Immature natural killer cell (primary cell): ENCODE results near the gene ATP6V0A1. TPM values are rescaled to one million over a fixed set of nuclear protein-coding genes. Genes with fewer than 3 reads are reported as not detected.
"Not testable (repeated sequence)": the region's sequence is repeated elsewhere in the genome, so short reads cannot be mapped to it uniquely, and the experiment has no call there.

Experiments used
- DNase-seq, 3 donors: peaks; one replicate each; pipeline ENCODE4 v3.0.0; 2022; ENCODE audit warnings: mixed read lengths in 1 of 3
- H3K27ac Mint-ChIP-seq, 6 donors: one replicate each; pipeline ENCODE4 v1.8.0; 2020; ENCODE audit warnings: mixed read lengths in 6 of 6, mild to moderate bottlenecking in 5 of 6, inconsistent platforms in 4 of 6, moderate library complexity in 3 of 6
- H3K27me3 Mint-ChIP-seq, 3 donors: one replicate each; pipeline ENCODE4 v1.8.0; 2020 to 2021; ENCODE audit warnings: low read depth in 3 of 3, mild to moderate bottlenecking in 3 of 3, mixed read lengths in 3 of 3, moderate library complexity in 3 of 3, inconsistent platforms in 1 of 3
- H3K36me3 Mint-ChIP-seq, 3 donors: one replicate each; pipeline ENCODE4 v1.8.0; 2020; ENCODE audit warnings: mixed read lengths in 3 of 3, inconsistent platforms in 2 of 3, mild to moderate bottlenecking in 2 of 3
- H3K4me1 Mint-ChIP-seq, 2 donors: one replicate each; pipeline ENCODE4 v1.8.0; 2020; ENCODE audit warnings: inconsistent platforms in 2 of 2, mild to moderate bottlenecking in 2 of 2, mixed read lengths in 2 of 2, moderate library complexity in 1 of 2
- H3K4me3 Mint-ChIP-seq, 5 donors: one replicate each; pipeline ENCODE4 v1.8.0; 2020; ENCODE audit warnings: mild to moderate bottlenecking in 5 of 5, mixed read lengths in 5 of 5, inconsistent platforms in 3 of 5, moderate library complexity in 3 of 5
- H3K9me3 Mint-ChIP-seq, 6 donors: one replicate each; pipeline ENCODE4 v1.8.0; 2020; ENCODE audit warnings: mild to moderate bottlenecking in 6 of 6, mixed read lengths in 6 of 6, inconsistent platforms in 4 of 6, moderate library complexity in 3 of 6
- polyA plus RNA-seq, 3 donors: library from polyadenylated mRNA; unstranded; fragments of 300-500 nt; fragmentation: Illumina TruSeq; gene quantifications; one replicate each; pipeline ENCODE4 v1.2.3, GENCODE V29; 2021

Gene ATP6V0A1
- polyA plus RNA-seq, 3 donors from 2014 or later: 0.76 to 4.2 (median 1.4) TPM

DNA sequence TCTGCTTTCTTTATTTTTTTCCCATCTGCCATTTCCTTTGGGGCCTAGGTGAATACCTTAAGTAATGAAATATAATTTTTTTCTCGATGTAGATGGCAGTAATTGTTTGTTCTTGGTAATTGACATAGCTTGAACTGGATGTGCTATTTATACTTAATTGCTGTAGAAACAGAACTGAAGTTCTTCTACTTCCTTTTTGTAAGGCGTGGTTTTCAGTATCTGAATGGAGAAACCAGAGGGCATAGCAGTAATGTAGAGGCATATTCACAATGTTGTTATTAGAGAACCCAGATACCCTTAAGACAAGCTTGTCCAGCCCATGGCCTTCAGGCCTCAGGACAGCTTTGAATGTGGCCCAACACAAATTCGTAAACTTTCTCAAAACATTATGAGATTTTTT is 16.4 kb downstream of the ATP6V0A1 start:
- no peak overlapping the region for H3K27ac Mint-ChIP-seq
- H3K36me3 Mint-ChIP-seq: peaks cover 0 to 6% (median 0%) of the 10 kb centered on the region in 3 donors

DNA sequence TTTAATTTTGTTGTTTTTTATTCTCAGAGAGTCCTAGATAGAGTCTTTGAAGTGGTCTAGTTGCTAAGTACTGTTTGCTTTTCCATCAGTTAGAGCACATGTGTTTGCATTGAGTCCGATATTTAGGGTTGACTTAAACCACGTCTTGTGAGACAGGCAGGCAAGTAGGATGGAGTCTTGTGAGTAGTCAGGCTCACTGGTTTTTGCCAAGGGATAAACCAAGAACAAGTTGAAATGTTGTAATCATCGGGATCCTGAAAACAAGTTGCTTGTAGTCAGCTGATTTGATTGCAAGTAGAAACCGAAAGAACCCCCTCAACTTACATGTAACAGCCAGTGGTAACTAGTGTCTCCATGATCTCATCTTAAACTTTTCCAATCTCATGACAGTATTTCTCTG is 17.2 kb downstream of the ATP6V0A1 start:
- DNase-seq: no peak
- Mint-ChIP-seq H3K27me3 (peaks cover 10 to 17% (median 10%) of the 10 kb centered on the region in 3 donors), H3K27ac (no peak overlapping the region), H3K4me1 (no peaks in the 10 kb centered on the region), H3K9me3 (no peaks in the 10 kb centered on the region), H3K36me3 (peaks cover 0 to 8% (median 0%) of the 10 kb centered on the region in 3 donors), H3K4me3 (no peak overlapping the region)

More for the DNA sequence above, 16.4 kb downstream of the ATP6V0A1 start:
- Mint-ChIP-seq H3K27me3 (peaks cover 6 to 14% (median 10%) of the 10 kb centered on the region in 3 donors), H3K9me3 (no peaks in the 10 kb centered on the region), H3K4me3 (no peak overlapping the region), H3K4me1 (no peaks in the 10 kb centered on the region)
- no peak for DNase-seq

DNA sequence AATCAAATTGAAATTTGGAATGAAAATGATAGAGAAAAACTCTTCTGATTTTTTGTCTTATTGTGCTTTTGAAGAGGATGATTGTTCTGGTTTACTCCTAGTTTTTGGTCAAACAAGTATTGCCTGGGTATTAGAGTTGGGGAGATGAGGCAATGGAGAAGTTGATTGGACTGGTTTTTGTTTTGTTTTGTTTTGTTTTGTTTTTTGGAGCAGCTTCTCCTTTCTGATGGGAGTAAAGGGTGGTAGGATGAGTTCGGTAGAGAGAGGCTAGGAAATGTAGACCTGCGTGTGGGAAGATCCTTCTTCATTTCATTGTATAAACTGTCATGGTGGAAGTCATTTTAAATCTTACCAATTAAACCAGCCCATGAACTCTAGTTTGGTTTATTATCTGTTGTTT is 17.7 kb downstream of the ATP6V0A1 start:
- Mint-ChIP-seq H3K9me3 (no peaks in the 10 kb centered on the region), H3K4me3 (no peak overlapping the region), H3K27me3 (peaks cover 10 to 17% (median 10%) of the 10 kb centered on the region in 3 donors), H3K36me3 (peaks cover 0 to 8% (median 0%) of the 10 kb centered on the region in 3 donors), H3K27ac (no peak overlapping the region), H3K4me1 (no peaks in the 10 kb centered on the region)
- no peak for DNase-seq

DNA sequence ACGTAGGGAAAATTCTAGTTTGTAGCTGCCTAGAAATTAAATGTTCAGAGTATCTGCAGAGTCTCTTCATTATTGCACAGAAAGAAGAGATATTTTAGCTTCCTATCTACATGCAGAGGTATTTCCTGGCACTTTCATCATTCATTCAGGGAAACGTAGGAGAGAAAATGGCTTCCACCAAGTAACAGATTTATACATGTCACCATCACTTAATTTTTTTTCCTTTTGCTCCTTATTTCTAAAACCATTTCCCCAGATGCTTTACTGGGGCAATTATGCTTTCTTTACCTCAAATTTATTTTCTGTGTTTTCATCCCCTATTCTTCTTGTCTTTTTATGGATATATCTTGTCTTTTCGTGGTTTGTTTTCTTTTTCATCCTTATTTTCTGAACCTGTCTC is 18.5 kb downstream of the ATP6V0A1 start:
- no peak for DNase-seq
- Mint-ChIP-seq H3K4me1 (no peaks in the 10 kb centered on the region), H3K9me3 (no peaks in the 10 kb centered on the region), H3K4me3 (no peak overlapping the region), H3K36me3 (peaks cover 0 to 8% (median 0%) of the 10 kb centered on the region in 3 donors), H3K27ac (no peak overlapping the region), H3K27me3 (peaks cover 10 to 17% (median 10%) of the 10 kb centered on the region in 3 donors)

DNA sequence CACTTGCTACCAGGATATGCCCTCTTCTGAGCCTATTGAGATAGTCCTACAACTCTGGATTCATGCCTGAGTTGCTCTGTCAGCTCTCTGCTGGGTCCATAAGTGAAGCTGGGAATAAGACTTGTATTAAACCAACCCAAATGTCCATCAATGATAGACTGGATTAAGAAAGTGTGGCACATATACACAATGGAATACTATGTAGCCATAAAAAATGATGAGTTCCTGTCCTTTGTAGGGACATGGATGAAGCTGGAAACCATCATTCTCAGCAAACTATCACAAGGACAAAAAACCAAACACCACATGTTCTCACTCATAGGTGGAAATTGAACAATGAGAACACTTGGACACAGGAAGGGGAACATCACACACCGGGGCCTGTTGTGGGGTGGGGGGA is 19.1 kb downstream of the ATP6V0A1 start:
- H3K4me1 Mint-ChIP-seq, H3K9me3 Mint-ChIP-seq, H3K36me3 Mint-ChIP-seq, H3K27ac Mint-ChIP-seq, H3K4me3 Mint-ChIP-seq, DNase-seq: not testable (repeated sequence)
- H3K27me3 Mint-ChIP-seq: peaks cover 10 to 17% (median 12%) of the 10 kb centered on the region in 3 donors

DNA sequence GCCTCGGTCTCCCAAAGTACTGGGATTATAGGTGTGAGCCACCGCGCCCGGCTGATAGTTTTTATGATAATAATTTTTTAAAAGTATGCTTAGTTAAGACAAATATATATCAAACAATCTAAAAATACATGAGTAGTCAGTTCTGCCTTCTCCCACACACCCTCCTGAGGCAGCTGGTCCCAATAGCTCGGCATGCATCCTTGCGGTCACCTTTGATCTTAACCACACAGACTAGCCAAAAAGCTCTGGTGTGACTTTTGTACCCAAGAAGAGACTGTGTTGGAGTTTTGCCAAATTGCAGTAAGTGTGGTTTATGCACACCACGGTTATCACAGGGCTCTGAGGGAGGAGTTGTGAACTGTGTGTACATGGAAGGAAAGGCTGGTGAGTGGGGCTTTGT is 25.6 kb downstream of the ATP6V0A1 start:
- H3K36me3 Mint-ChIP-seq: peaks cover 0 to 8% (median 0%) of the 10 kb centered on the region in 3 donors
- H3K27ac Mint-ChIP-seq: peak overlapping the region; percentile 9 to 79 (median 62)
- peak overlapping the region; percentile 55 to 81 (median 77) for H3K4me3 Mint-ChIP-seq
- DNase-seq: peak; percentile 91 to 93 (median 93)
- peaks cover 18 to 34% (median 32%) of the 10 kb centered on the region in 3 donors for H3K27me3 Mint-ChIP-seq
- H3K9me3 Mint-ChIP-seq: peaks cover 0 to 3% (median 0%) of the 10 kb centered on the region in 6 donors
- peaks cover 22 to 24% of the 10 kb centered on the region in 2 donors for H3K4me1 Mint-ChIP-seq

DNA sequence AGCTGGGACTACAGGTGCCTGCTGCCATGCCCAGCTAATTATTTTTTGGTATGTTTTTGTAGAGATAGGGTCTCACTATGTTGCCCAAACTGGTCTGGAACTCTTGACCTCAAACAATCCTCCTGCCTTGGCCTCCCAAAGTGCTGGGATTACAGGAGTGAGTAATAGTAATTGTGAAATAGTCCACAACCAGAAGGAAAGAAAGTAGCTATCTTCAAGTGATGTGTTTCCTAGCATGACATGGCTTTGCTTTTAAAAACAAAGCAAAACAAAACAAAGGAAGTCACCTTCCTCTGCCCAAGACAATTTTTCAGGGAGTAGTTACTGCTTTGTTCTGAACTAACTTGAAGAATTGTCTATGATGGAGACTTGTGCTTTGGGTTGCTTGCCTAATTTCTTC is 27.0 kb downstream of the ATP6V0A1 start:
- peaks cover 0 to 3% (median 0%) of the 10 kb centered on the region in 6 donors for H3K9me3 Mint-ChIP-seq
- peak overlapping the region in 1 of 5 donors; percentile 27 for H3K4me3 Mint-ChIP-seq

DNA sequence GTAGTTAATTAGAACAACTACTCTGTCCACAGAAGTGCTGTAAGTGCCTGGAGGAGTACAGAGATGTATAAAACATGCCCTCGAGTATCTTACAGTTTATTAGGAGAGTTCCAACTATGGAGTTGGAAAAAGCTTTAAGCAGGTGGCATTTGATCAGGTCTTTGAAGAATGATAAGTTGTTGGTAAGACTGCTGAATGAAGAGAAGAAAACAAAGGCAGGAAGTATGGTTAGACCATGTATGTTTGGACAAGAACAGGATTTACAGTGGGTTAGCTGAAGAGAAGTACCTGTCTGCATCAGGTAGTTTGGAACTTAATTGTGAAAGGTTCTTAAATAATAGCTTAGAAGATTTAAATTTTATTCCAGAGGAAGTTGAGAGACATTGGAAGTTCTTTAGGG is 29.4 kb downstream of the ATP6V0A1 start:
- H3K36me3 Mint-ChIP-seq: peaks cover 0 to 10% (median 0%) of the 10 kb centered on the region in 3 donors
- peaks cover 22 to 24% of the 10 kb centered on the region in 2 donors for H3K4me1 Mint-ChIP-seq
- no peak overlapping the region for H3K27ac Mint-ChIP-seq
- DNase-seq: no peak
- H3K27me3 Mint-ChIP-seq: peaks cover 25 to 39% (median 33%) of the 10 kb centered on the region in 3 donors
- peaks cover 0 to 3% (median 0%) of the 10 kb centered on the region in 6 donors for H3K9me3 Mint-ChIP-seq
- peak overlapping the region in 1 of 5 donors; percentile 0 for H3K4me3 Mint-ChIP-seq

More for the DNA sequence above, 27.0 kb downstream of the ATP6V0A1 start:
- DNase-seq: no peak
- Mint-ChIP-seq H3K27ac (no peak overlapping the region), H3K4me1 (peaks cover 22 to 24% of the 10 kb centered on the region in 2 donors), H3K27me3 (peaks cover 22 to 34% (median 29%) of the 10 kb centered on the region in 3 donors), H3K36me3 (peaks cover 0 to 10% (median 0%) of the 10 kb centered on the region in 3 donors)

DNA sequence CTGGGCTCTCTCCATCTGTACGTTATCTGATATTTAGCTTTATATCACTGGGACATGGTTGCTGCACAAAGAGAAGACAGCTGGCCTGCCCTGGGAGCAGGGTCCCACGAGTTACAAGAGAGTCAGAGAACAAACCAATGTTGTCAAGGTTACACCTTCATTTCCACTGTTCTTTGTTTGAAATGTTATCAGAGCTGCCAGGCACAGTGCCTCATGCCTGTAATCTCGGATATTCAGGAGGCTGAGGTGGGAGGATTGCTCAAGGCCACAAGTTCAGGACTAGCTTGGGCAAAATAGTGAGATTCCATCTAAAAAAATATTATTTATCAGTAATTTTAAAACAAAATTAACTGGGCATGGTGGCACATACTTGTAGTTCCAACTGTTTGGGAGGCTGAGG is 34.6 kb downstream of the ATP6V0A1 start:
- no peaks in the 10 kb centered on the region for H3K9me3 Mint-ChIP-seq
- peaks cover 20 to 39% (median 28%) of the 10 kb centered on the region in 3 donors for H3K27me3 Mint-ChIP-seq
- no peak overlapping the region for H3K27ac Mint-ChIP-seq
- peaks cover 0 to 6% (median 0%) of the 10 kb centered on the region in 3 donors for H3K36me3 Mint-ChIP-seq
- peaks cover 20 to 23% of the 10 kb centered on the region in 2 donors for H3K4me1 Mint-ChIP-seq
- no peak overlapping the region for H3K4me3 Mint-ChIP-seq
- no peak for DNase-seq

DNA sequence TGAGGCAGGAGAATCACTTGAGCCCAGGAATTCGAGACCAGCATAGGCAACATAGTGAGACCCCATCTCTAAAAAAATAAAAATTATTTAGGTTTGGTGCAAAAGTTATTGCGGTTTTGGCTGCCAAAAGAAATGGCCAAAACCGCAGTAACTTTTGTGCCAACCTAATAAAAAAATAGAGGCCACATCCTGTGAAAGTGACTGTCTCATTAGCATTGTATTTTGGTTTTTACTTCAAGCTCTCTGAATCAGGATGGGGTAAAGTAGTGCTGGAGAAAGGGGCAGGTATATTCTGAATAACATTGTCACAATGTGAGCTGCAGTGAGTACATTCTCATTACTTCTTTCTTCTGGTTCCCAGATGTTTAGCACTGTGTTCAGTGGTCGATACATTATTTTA is 36.0 kb downstream of the ATP6V0A1 start:
- peak; percentile 28 to 53 (median 40) for DNase-seq
- H3K4me1 Mint-ChIP-seq: peaks cover 19 to 23% of the 10 kb centered on the region in 2 donors
- H3K9me3 Mint-ChIP-seq: no peaks in the 10 kb centered on the region
- no peak overlapping the region for H3K27ac Mint-ChIP-seq
- peaks cover 20 to 34% (median 22%) of the 10 kb centered on the region in 3 donors for H3K27me3 Mint-ChIP-seq
- H3K36me3 Mint-ChIP-seq: peaks cover 0 to 3% (median 0%) of the 10 kb centered on the region in 3 donors
- peak overlapping the region in 4 of 5 donors; percentile 11 to 57 (median 30) for H3K4me3 Mint-ChIP-seq

DNA sequence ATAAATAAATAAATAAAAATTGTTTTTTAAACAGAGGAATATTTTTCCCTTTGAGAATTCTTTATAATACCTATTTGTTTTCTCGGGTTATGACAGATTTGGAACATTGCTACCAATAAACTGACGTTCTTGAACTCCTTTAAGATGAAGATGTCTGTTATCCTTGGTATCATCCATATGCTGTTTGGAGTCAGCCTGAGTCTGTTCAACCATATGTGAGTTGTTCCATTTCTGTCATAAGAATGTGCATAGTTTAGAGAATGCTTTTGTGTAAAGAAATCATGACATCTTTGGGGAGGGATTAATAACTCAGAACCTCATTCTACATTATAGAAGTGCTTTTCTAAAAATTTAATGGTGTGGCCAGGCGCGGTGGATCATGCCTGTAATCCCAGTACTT is 40.1 kb downstream of the ATP6V0A1 start:
- Mint-ChIP-seq H3K4me1 (peaks cover 19 to 23% of the 10 kb centered on the region in 2 donors), H3K9me3 (no peaks in the 10 kb centered on the region), H3K4me3 (no peak overlapping the region), H3K27ac (no peak overlapping the region), H3K27me3 (peaks cover 12 to 22% (median 16%) of the 10 kb centered on the region in 3 donors), H3K36me3 (peaks cover 0 to 7% (median 0%) of the 10 kb centered on the region in 3 donors)
- no peak for DNase-seq

DNA sequence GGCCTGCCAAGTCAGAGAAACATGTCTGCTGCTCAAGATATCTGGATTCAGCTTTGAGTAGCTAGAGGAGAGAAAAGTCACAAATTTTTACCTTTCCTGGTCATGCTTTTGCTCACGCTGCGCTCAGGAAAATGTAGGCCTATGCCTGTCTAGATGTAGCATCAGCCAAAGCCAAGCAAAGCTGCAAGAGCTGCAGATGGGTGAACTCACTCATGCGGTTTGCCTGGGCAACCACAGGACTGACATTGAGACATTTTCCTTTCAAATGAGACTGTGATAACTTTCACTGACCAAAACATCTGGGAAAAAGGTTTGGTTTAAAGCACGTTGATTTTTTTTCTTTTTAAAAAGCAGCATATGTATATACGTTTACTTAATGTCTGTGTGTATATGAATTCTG is 43.4 kb downstream of the ATP6V0A1 start:
- H3K27me3 Mint-ChIP-seq: peaks cover 4 to 7% (median 6%) of the 10 kb centered on the region in 3 donors
- H3K9me3 Mint-ChIP-seq: no peaks in the 10 kb centered on the region
- peaks cover 0 to 7% (median 0%) of the 10 kb centered on the region in 3 donors for H3K36me3 Mint-ChIP-seq
- no peak for DNase-seq
- H3K27ac Mint-ChIP-seq: no peak overlapping the region
- no peak overlapping the region for H3K4me3 Mint-ChIP-seq
- no peaks in the 10 kb centered on the region for H3K4me1 Mint-ChIP-seq

DNA sequence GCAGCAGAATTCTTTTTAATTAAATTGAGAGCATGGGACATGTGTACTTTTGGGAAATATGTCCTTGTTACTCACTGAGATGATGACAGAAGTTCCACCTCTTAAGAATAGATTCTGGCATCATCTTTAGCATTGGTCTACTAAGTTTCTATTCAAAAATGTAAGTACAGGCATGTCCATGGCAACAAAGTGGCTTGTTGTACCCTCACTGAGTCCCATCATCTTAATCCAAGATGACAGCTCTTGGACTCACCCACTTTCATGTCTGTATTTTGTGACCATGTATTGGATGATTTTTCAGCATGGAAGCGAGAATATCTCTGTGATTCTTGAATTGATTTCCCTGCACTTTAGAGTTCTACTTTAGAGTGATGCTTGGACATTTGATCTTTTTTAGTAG is 44.2 kb downstream of the ATP6V0A1 start:
- H3K27me3 Mint-ChIP-seq: peaks cover 6 to 9% (median 7%) of the 10 kb centered on the region in 3 donors
- peaks cover 0 to 7% (median 0%) of the 10 kb centered on the region in 3 donors for H3K36me3 Mint-ChIP-seq
- peaks cover 0 to 1% (median 0%) of the 10 kb centered on the region in 6 donors for H3K9me3 Mint-ChIP-seq
- no peak for DNase-seq
- H3K4me1 Mint-ChIP-seq: no peaks in the 10 kb centered on the region
- no peak overlapping the region for H3K27ac Mint-ChIP-seq
- H3K4me3 Mint-ChIP-seq: no peak overlapping the region

DNA sequence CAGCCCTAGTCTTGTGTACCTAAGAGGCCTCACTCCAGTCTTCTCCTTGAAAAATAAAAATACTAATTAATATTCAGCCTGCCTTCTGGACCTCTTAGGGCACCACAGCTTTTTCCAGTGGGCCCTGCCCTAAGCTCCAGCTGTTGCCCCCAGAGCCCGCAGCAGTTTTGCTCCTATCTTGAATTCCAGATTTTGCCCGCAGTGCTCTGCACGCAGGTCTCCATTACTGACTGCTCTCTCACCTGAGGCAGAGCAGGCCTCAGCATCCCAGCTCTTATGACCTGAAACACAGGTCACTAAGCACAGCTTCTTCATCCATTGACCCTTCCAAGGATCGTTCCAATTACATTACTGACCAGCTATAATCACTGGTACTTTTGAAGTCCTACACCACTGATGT is 49.0 kb downstream of the ATP6V0A1 start:
- Mint-ChIP-seq H3K4me1 (no peaks in the 10 kb centered on the region), H3K27ac (no peak overlapping the region), H3K9me3 (peaks cover 0 to 4% (median 0%) of the 10 kb centered on the region in 6 donors), H3K36me3 (peaks cover 0 to 8% (median 0%) of the 10 kb centered on the region in 3 donors), H3K27me3 (peaks cover 8 to 27% (median 13%) of the 10 kb centered on the region in 3 donors), H3K4me3 (no peak overlapping the region)
- DNase-seq: no peak
